ENCODE data around the gene YKT6.

Gene YKT6

GRCh38 chr7:44195889-44196288 is 4.9 kb upstream of the YKT6 start:
- TF ChIP-seq POLR2AphosphoS5 (IDR thresholded peaks at IDR 0.05; ENCODE audit: low read depth, low read length), result no peak
- TF ChIP-seq REST (IDR thresholded peaks at IDR 0.05; ENCODE audit: insufficient read depth in 1 of 2, low read depth in 2 of 2, low read length in 2 of 2), result no peak
- no peak for TF ChIP-seq SIN3A (IDR thresholded peaks at IDR 0.05; ENCODE audit: borderline replicate concordance, insufficient read depth, low read length)
- no peak for TF ChIP-seq TAF1 (IDR thresholded peaks at IDR 0.05; ENCODE audit: borderline replicate concordance, insufficient read depth, low read length)
- TF ChIP-seq FOXP2 (optimal IDR thresholded peaks at IDR 0.05; ENCODE audit: borderline replicate concordance, extremely low read depth, extremely low read length, insufficient read depth), result no peak

- TF ChIP-seq TAF1 (IDR thresholded peaks at IDR 0.05; ENCODE audit: borderline replicate concordance, insufficient read depth, low read length) (no peak), POLR2AphosphoS5 (IDR thresholded peaks at IDR 0.05; ENCODE audit: low read depth, low read length) (no peak), FOXP2 (optimal IDR thresholded peaks at IDR 0.05; ENCODE audit: borderline replicate concordance, extremely low read depth, extremely low read length, insufficient read depth) (no peak), SIN3A (IDR thresholded peaks at IDR 0.05; ENCODE audit: borderline replicate concordance, insufficient read depth, low read length) (no peak), REST (IDR thresholded peaks at IDR 0.05; ENCODE audit: insufficient read depth in 1 of 2, low read depth in 2 of 2, low read length in 2 of 2) (no peak)
Observed at GRCh38 chr7:44196450-44196872, 4.3 kb upstream of the YKT6 start.

- TF ChIP-seq FOXP2 (optimal IDR thresholded peaks at IDR 0.05; ENCODE audit: borderline replicate concordance, extremely low read depth, extremely low read length, insufficient read depth) (no peak), TAF1 (IDR thresholded peaks at IDR 0.05; ENCODE audit: borderline replicate concordance, insufficient read depth, low read length) (no peak), REST (IDR thresholded peaks at IDR 0.05; ENCODE audit: insufficient read depth in 1 of 2, low read depth in 2 of 2, low read length in 2 of 2) (no peak), POLR2AphosphoS5 (IDR thresholded peaks at IDR 0.05; ENCODE audit: low read depth, low read length) (no peak), SIN3A (IDR thresholded peaks at IDR 0.05; ENCODE audit: borderline replicate concordance, insufficient read depth, low read length) (no peak)
Observed at GRCh38 chr7:44197474-44197873, 3.3 kb upstream of the YKT6 start.

- TF ChIP-seq POLR2AphosphoS5 (IDR thresholded peaks at IDR 0.05; ENCODE audit: low read depth, low read length) (no peak), FOXP2 (optimal IDR thresholded peaks at IDR 0.05; ENCODE audit: borderline replicate concordance, extremely low read depth, extremely low read length, insufficient read depth) (no peak), REST (IDR thresholded peaks at IDR 0.05; ENCODE audit: insufficient read depth in 1 of 2, low read depth in 2 of 2, low read length in 2 of 2) (no peak), TAF1 (IDR thresholded peaks at IDR 0.05; ENCODE audit: borderline replicate concordance, insufficient read depth, low read length) (no peak), SIN3A (IDR thresholded peaks at IDR 0.05; ENCODE audit: borderline replicate concordance, insufficient read depth, low read length) (no peak)
Observed at GRCh38 chr7:44201813-44202212, 1.0 kb downstream of the YKT6 start.

- no peak for TF ChIP-seq POLR2AphosphoS5 (IDR thresholded peaks at IDR 0.05; ENCODE audit: low read depth, low read length)
Observed at GRCh38 chr7:44206008-44206407, 5.2 kb downstream of the YKT6 start.

Measured in PFSK-1 (cell line).